Measurements from ENCODE around the gene ADSL.

The ADSL gene

GRCh38 chr22:40342521-40342920, 3.8 kb upstream of the ADSL start:
- 85 to 89% methylated on average over 9 of the region's 9 CpGs for WGBS, 2 experiments (ENCODE audit: insufficient coverage in 2 of 2)
- H3K4me1 ChIP-seq (ENCODE audit: control insufficient read depth, insufficient read depth, low read length, poor library complexity, severe bottlenecking) = no peaks in the 10 kb centered on the region

GRCh38 chr22:40345271-40345670, 1.0 kb upstream of the ADSL start:
- Histone ChIP-seq H3K36me3 (ENCODE audit: control insufficient read depth, insufficient read depth, low read length) (peaks cover 18% of the 10 kb centered on the region), H3K9me3 (ENCODE audit: control insufficient read depth, low read length) (no peaks in the 10 kb centered on the region), H3K27ac (ENCODE audit: low read depth, low read length, severe bottlenecking) (no peak overlapping the region), H3K4me3 (ENCODE audit: extremely low read depth, insufficient read depth, low read length, poor library complexity, severe bottlenecking) (peak overlapping the region; percentile 70), H3K4me1 (ENCODE audit: control insufficient read depth, insufficient read depth, low read length, poor library complexity, severe bottlenecking) (no peaks in the 10 kb centered on the region)
- WGBS, 2 experiments (ENCODE audit: insufficient coverage in 2 of 2) = 90 to 100% methylated on average over 3 to 6 of the region's 6 CpGs

More at GRCh38 chr22:40342521-40342920, 3.8 kb upstream of the ADSL start:
- no peak overlapping the region for H3K27ac ChIP-seq (ENCODE audit: low read depth, low read length, severe bottlenecking)
- H3K4me3 ChIP-seq (ENCODE audit: extremely low read depth, insufficient read depth, low read length, poor library complexity, severe bottlenecking) = no peak overlapping the region
- H3K9me3 ChIP-seq (ENCODE audit: control insufficient read depth, low read length) = no peaks in the 10 kb centered on the region
- H3K36me3 ChIP-seq (ENCODE audit: control insufficient read depth, insufficient read depth, low read length) = no peaks in the 10 kb centered on the region

- 3 to 5% methylated on average over 12 to 14 of the region's 20 CpGs for WGBS, 2 experiments (ENCODE audit: insufficient coverage in 2 of 2)
- H3K4me1 ChIP-seq (ENCODE audit: control insufficient read depth, insufficient read depth, low read length, poor library complexity, severe bottlenecking) = no peaks in the 10 kb centered on the region
- H3K27ac ChIP-seq (ENCODE audit: low read depth, low read length, severe bottlenecking) = peak overlapping the region; percentile 83
- peak overlapping the region; percentile 70 for H3K4me3 ChIP-seq (ENCODE audit: extremely low read depth, insufficient read depth, low read length, poor library complexity, severe bottlenecking)
- no peaks in the 10 kb centered on the region for H3K9me3 ChIP-seq (ENCODE audit: control insufficient read depth, low read length)
- H3K36me3 ChIP-seq (ENCODE audit: control insufficient read depth, insufficient read depth, low read length) = peaks cover 24% of the 10 kb centered on the region
Measured at GRCh38 chr22:40345815-40346184, 500 bp upstream of the ADSL start.

GRCh38 chr22:40347300-40347699, 1.0 kb downstream of the ADSL start:
- Histone ChIP-seq H3K9me3 (ENCODE audit: control insufficient read depth, low read length) (no peaks in the 10 kb centered on the region), H3K4me1 (ENCODE audit: control insufficient read depth, insufficient read depth, low read length, poor library complexity, severe bottlenecking) (no peaks in the 10 kb centered on the region)
- 10 to 16% methylated on average over 9 of the region's 10 CpGs for WGBS, 2 experiments (ENCODE audit: insufficient coverage in 2 of 2)

GRCh38 chr22:40348025-40348658, 1.8 kb downstream of the ADSL start:
- peaks cover 47% of the 10 kb centered on the region for H3K36me3 ChIP-seq (ENCODE audit: control insufficient read depth, insufficient read depth, low read length)
- H3K4me3 ChIP-seq (ENCODE audit: extremely low read depth, insufficient read depth, low read length, poor library complexity, severe bottlenecking) = peak overlapping the region; percentile 70
- H3K4me1 ChIP-seq (ENCODE audit: control insufficient read depth, insufficient read depth, low read length, poor library complexity, severe bottlenecking) = no peaks in the 10 kb centered on the region
- H3K9me3 ChIP-seq (ENCODE audit: control insufficient read depth, low read length) = no peaks in the 10 kb centered on the region
- H3K27ac ChIP-seq (ENCODE audit: low read depth, low read length, severe bottlenecking) = peak overlapping the region; percentile 2
- WGBS, 2 experiments (ENCODE audit: insufficient coverage in 2 of 2) = 66 to 70% methylated on average over 3 to 4 of the region's 10 CpGs

More at GRCh38 chr22:40347300-40347699, 1.0 kb downstream of the ADSL start:
- Histone ChIP-seq H3K4me3 (ENCODE audit: extremely low read depth, insufficient read depth, low read length, poor library complexity, severe bottlenecking) (peak overlapping the region; percentile 70), H3K36me3 (ENCODE audit: control insufficient read depth, insufficient read depth, low read length) (peaks cover 39% of the 10 kb centered on the region), H3K27ac (ENCODE audit: low read depth, low read length, severe bottlenecking) (peak overlapping the region; percentile 83)

- no peak overlapping the region for H3K27ac ChIP-seq (ENCODE audit: low read depth, low read length, severe bottlenecking)
- no peaks in the 10 kb centered on the region for H3K9me3 ChIP-seq (ENCODE audit: control insufficient read depth, low read length)
- no peak overlapping the region for H3K4me3 ChIP-seq (ENCODE audit: extremely low read depth, insufficient read depth, low read length, poor library complexity, severe bottlenecking)
- WGBS, 2 experiments (ENCODE audit: insufficient coverage in 2 of 2) = 100% methylated on average over 1 to 3 of the region's 3 CpGs
- no peaks in the 10 kb centered on the region for H3K4me1 ChIP-seq (ENCODE audit: control insufficient read depth, insufficient read depth, low read length, poor library complexity, severe bottlenecking)
- H3K36me3 ChIP-seq (ENCODE audit: control insufficient read depth, insufficient read depth, low read length) = peaks cover 93% of the 10 kb centered on the region
Measured at GRCh38 chr22:40352763-40353162, 6.5 kb downstream of the ADSL start.

- H3K36me3 ChIP-seq (ENCODE audit: control insufficient read depth, insufficient read depth, low read length) = peaks cover 100% of the 10 kb centered on the region
- no peak overlapping the region for H3K4me3 ChIP-seq (ENCODE audit: extremely low read depth, insufficient read depth, low read length, poor library complexity, severe bottlenecking)
- WGBS, 2 experiments (ENCODE audit: insufficient coverage in 2 of 2) = 96% methylated on average over 3 to 4 of the region's 5 CpGs
- peaks cover 4% of the 10 kb centered on the region for H3K4me1 ChIP-seq (ENCODE audit: control insufficient read depth, insufficient read depth, low read length, poor library complexity, severe bottlenecking)
- H3K9me3 ChIP-seq (ENCODE audit: control insufficient read depth, low read length) = no peaks in the 10 kb centered on the region
- no peak overlapping the region for H3K27ac ChIP-seq (ENCODE audit: low read depth, low read length, severe bottlenecking)
Measured at GRCh38 chr22:40361100-40361499, 14.8 kb downstream of the ADSL start.

- no peaks in the 10 kb centered on the region for H3K9me3 ChIP-seq (ENCODE audit: control insufficient read depth, low read length)
- H3K4me1 ChIP-seq (ENCODE audit: control insufficient read depth, insufficient read depth, low read length, poor library complexity, severe bottlenecking) = peaks cover 4% of the 10 kb centered on the region
- H3K36me3 ChIP-seq (ENCODE audit: control insufficient read depth, insufficient read depth, low read length) = peaks cover 99% of the 10 kb centered on the region
- H3K4me3 ChIP-seq (ENCODE audit: extremely low read depth, insufficient read depth, low read length, poor library complexity, severe bottlenecking) = no peak overlapping the region
- H3K27ac ChIP-seq (ENCODE audit: low read depth, low read length, severe bottlenecking) = peak overlapping the region; percentile 29
- 83 to 91% methylated on average over 1 of the region's 3 CpGs for WGBS, 2 experiments (ENCODE audit: insufficient coverage in 2 of 2)
Measured at GRCh38 chr22:40363059-40363458, 16.8 kb downstream of the ADSL start.

GRCh38 chr22:40364431-40364830, 18.1 kb downstream of the ADSL start:
- peaks cover 93% of the 10 kb centered on the region for H3K36me3 ChIP-seq (ENCODE audit: control insufficient read depth, insufficient read depth, low read length)
- no peak overlapping the region for H3K27ac ChIP-seq (ENCODE audit: low read depth, low read length, severe bottlenecking)
- WGBS, 2 experiments (ENCODE audit: insufficient coverage in 2 of 2) = 92 to 100% methylated on average over 1 of the region's 1 CpG
- no peaks in the 10 kb centered on the region for H3K9me3 ChIP-seq (ENCODE audit: control insufficient read depth, low read length)
- peaks cover 4% of the 10 kb centered on the region for H3K4me1 ChIP-seq (ENCODE audit: control insufficient read depth, insufficient read depth, low read length, poor library complexity, severe bottlenecking)
- no peak overlapping the region for H3K4me3 ChIP-seq (ENCODE audit: extremely low read depth, insufficient read depth, low read length, poor library complexity, severe bottlenecking)

GRCh38 chr22:40366068-40366467, 19.8 kb downstream of the ADSL start:
- whole genome bisulfite sequencing, 2 experiments (ENCODE audit: insufficient coverage in 2 of 2) = 93 to 97% methylated on average over 2 of the region's 2 CpGs
- Histone ChIP-seq H3K9me3 (ENCODE audit: control insufficient read depth, low read length) (no peaks in the 10 kb centered on the region), H3K4me1 (ENCODE audit: control insufficient read depth, insufficient read depth, low read length, poor library complexity, severe bottlenecking) (peaks cover 4% of the 10 kb centered on the region), H3K27ac (ENCODE audit: low read depth, low read length, severe bottlenecking) (no peak overlapping the region), H3K36me3 (ENCODE audit: control insufficient read depth, insufficient read depth, low read length) (peaks cover 77% of the 10 kb centered on the region), H3K4me3 (ENCODE audit: extremely low read depth, insufficient read depth, low read length, poor library complexity, severe bottlenecking) (no peak overlapping the region)

GRCh38 chr22:40367342-40367741, 21.0 kb downstream of the ADSL start:
- 78 to 100% methylated on average over 2 of the region's 6 CpGs for WGBS, 2 experiments (ENCODE audit: insufficient coverage in 2 of 2)
- peaks cover 64% of the 10 kb centered on the region for H3K36me3 ChIP-seq (ENCODE audit: control insufficient read depth, insufficient read depth, low read length)
- no peak overlapping the region for H3K4me3 ChIP-seq (ENCODE audit: extremely low read depth, insufficient read depth, low read length, poor library complexity, severe bottlenecking)
- no peak overlapping the region for H3K27ac ChIP-seq (ENCODE audit: low read depth, low read length, severe bottlenecking)
- peaks cover 4% of the 10 kb centered on the region for H3K4me1 ChIP-seq (ENCODE audit: control insufficient read depth, insufficient read depth, low read length, poor library complexity, severe bottlenecking)
- H3K9me3 ChIP-seq (ENCODE audit: control insufficient read depth, low read length) = no peaks in the 10 kb centered on the region
